ENCODE results near the gene GTF3C1. TPM values are rescaled to one million over a fixed set of nuclear protein-coding genes. Genes with fewer than 3 reads are reported as not detected.

GTF3C1 gene
- total RNA-seq, 2 experiments from 2014 or later = 60.3 to 61.0 TPM

DNA sequence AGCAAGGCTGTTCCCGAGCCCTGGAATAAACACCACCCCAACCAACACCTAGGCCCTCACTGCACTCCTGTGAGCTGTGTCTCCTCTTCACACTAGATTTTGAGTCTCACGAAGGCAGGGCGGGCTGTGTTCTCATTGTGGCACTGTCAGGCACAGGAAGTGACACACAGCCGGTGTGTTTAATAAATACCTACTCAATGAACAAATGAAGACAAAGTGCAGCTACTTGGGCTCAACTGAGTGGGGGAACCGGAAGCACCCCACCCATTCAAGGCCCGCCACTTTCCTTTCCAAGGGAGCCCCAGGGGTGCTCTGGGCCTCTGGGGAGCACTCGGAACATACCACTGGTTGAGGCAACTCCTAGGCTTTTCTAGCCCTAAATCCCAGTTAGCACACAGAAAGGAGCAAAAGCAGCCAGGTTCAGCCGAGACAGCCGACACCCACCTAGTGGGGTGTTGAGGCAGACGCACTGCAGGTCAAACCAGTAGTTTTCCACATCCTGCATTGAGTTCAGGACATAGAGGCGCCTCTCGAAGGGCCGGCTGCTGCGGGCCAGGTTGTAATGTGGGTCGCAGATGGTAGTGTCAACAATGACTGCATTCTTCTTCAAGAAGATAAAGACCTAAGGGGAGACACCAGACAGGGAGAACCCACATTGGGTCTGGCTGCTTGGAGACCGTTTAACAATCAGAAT is 57.7 kb downstream of the GTF3C1 start:
- POLR2A ChIA-PET = no interaction called here
- CTCF ChIA-PET = no interaction called here

DNA sequence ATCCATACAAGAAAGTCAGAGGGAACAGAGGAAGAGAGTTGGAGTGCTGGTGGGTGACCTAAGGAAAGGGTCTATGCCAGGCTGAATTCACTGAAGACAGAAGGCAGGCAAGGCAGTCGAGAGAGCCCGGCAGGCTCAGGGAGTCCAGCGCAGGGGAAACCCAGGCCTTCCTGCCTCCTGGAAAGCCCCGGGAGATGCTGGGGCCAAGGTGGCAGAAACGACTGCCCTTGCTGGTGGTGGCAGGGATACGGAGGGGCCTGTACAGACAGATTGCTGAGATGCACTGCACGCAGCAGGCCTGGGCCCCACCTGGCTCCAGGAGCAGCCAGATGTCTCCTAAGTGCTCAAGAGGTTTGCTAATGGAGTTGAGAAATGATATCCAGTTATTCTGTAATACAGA is 59.8 kb downstream of the GTF3C1 start:
- ChIA-PET POLR2A (no interaction called here), CTCF (no interaction called here)

DNA sequence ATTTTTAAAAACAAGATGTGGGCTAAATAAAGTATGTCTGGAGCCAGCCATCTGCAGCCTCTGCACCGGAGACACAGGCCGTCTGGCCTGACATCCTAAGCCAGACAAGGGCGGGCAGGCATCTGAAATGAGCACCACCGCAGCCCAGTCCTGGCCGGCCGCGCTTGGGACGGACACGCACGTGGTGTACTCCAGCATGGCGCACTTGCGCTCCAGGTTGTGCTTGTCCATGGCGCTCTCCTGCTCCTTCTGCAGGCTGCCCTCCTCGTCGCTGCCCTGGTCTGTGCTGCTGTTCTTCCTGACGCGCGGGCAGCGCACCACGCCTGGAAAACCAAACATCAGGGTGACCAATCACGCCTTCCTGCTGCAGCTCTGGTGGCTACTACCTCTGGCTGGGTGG is 60.3 kb downstream of the GTF3C1 start:
- POLR2A ChIA-PET = no interaction called here
- CTCF ChIA-PET = no interaction called here

DNA sequence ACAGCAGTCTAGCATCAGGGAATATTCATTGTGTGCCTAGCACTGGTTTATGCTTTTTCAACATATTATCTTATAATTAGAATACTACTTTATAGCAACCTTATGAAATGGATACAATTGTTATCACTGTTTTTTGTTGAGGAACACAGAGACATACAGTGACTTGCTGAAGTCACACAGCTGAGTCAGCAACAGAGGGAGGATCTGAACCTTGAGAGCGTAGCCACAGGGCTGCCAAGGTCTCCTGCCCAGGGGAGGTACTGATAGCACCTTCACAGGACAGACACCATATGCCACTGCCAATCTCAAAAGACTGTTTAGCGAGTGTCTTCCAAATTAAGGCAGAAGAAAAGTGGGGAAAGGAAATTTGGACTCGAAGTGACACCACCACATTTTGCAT is 63.0 kb downstream of the GTF3C1 start:
- ChIA-PET POLR2A (no interaction called here), CTCF (no interaction called here)

DNA sequence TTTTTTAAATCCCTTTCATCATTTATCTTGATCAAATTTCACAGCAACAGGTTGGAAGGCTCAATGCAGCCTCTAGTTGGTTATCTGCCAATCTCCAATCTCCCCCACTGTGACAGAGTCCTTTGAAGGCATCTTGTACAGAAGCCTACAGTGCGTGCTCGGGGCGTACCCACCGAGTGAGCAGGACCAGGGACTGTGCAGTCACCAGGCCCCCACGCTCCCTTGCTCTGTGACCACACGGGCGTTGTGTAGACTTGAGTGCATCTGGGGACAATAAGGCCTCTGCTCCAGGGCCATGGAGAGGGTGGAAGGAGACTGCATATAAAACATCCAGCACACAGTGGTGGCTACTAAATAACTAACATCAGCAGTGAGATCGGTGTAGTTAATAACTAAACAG is 63.4 kb downstream of the GTF3C1 start:
- ChIA-PET CTCF (no interaction called here), POLR2A (no interaction called here)

DNA sequence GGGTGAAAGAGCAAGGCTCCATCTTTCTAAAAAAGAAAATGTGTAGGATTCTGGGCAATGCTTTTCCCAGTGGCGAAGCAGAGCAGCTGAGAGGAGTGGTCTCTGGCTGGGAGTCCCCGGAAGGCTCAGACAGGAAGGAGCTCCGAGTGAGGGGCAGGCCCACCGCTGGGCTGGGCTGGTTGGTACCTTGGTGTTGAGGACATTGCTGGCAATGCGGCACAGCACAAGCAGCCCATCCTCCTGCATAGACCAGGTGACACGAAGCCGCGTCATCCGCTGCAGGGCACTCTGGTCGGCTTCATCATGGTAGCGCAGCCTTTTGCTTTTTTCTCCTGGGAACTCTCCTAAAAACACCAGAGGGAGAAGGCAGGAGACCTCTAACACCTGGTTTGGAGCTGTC is 63.9 kb downstream of the GTF3C1 start:
- ChIA-PET CTCF (no interaction called here), POLR2A (no interaction called here)

DNA sequence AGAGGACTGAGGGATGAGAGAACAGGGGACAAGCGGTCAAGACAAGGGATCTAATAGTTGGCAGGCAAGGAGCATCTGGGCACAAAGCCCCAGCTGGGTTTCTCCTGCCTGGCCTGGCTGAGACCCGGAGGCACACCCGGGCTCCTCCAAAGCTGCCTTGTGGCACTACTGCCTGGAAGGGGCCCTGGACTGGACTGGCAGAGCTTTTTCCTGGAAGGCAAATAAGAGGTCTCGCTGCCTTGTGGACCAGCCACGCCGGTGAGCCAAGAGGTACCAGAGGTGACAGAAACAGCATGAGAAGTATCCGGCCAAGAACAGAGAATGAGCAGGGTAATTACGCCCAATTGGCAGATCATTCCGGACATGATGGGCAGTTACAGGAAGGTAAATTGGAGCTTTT is 64.6 kb downstream of the GTF3C1 start:
- POLR2A ChIA-PET = no interaction called here
- CTCF ChIA-PET = no interaction called here

DNA sequence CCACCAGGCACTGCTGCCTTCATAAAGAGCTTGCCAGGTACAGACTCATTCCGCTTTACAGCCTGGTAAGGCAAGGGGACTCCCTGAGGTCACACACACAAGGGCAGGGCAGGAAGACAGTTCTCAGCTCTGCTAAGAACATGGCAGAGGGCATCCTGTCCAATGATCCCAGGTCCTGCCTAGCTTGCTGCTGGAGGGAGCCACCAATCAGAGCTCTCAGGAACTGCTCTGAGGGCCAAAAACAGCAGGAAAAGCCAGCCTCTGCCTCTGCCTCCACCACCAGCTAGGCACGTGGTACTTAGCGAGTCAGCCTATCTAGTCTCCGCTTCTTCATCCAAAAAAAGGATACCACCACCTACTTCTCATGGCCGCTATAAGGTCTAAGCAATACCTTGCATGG is 66.1 kb downstream of the GTF3C1 start:
- ChIA-PET CTCF (no interaction called here), POLR2A (no interaction called here)

DNA sequence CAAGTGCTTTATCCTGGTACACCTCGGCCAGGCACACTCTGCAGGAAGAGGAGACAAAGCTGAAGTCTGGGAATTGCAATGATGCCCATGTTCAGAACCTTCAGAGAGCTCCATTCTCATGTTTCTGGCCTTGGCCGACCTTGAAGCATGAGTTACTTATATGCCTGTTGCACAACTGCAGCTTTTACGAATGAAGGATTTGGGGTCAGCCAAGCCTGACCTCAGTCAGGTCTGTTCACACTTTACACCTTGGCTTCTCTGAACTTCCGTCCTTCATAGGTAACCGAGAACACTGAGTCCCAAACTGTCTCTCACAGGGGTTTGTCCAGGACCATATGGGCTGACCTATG is 66.7 kb downstream of the GTF3C1 start:
- ChIA-PET CTCF (no interaction called here), POLR2A (no interaction called here)

DNA sequence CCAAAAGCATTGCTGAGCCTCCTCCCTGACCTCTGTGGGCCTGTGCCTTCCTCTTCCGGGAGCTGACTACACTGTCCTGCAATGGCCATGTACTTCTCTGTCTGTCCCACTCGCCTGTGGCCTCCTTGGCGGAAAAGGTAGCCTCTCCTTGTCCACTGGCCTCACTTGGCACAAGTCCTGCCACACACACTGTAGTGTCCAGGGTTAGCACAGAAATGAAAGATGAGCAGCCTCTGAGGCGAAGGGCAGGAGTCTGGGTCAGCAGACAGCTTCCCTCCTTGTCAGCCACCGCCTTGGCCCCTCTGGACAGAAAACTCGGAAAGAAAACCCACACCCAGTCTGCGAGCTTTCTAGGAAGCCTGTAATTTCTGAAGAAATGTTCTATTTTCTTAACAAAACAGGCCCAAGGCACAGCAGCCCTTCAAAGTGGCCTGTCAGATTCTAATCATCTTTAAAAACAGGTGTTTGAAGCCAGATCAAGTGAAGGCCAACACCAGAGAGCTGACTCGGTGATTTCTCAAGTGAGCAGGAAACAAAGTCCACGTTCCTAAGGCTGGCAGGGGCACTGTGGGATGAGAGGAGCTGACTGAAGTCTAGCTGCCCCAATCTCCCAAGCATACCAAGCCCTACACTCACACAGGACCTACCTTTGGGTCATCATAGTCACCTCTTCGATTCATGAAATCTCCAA is 67.2 kb downstream of the GTF3C1 start:
- CTCF ChIA-PET = no interaction called here
- POLR2A ChIA-PET = no interaction called here

DNA sequence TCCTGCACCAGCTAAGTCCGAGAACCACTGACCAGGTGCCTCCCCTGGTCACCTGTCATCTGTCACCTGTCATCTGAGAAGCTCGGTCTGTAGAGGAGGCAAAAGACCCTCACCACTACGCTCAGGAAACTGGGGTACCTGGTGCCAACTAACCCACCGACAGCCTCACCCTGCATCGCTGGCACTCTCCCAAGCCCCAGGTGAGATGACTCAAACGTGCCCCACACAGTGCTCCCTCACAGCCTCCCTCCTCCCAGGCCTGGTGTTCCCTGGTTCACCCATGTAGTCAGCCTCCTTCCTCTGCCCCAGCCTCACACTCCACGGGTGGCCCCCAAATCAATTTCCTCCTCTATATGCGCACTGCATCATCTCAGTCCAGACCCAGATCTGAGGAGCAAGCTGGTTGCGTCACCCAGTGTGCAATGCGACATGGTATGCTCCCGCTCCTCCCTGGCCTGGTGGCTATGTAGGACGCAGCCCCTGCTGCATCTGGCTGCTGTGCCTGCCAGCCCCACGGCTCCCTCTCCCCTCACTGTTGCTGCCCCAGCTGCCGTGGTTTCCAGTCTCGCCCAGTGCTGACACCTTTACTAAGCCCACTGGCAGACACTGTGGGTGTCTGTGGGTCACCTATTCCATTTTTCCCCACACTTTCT is 68.3 kb downstream of the GTF3C1 start:
- POLR2A ChIA-PET = no interaction called here
- CTCF ChIA-PET = no interaction called here

DNA sequence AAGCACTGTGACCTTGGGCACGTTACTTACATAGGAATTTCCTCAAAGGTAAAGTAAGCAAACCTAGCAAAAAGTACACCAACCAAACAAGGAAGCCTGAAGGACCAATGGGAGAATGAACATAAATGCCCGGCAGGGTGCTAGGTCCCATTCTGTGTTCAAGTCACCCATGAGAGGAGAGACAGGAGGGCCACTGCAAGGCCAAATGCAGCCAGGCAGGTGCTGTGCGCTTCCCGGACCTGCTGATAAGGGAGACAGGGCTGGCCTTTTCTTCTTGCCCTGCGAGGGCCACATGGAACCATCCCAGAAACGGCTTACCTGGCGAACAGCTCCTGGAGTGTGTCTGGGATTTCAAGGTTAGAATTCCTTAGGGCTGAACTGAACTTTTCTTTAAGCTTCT is 69.0 kb downstream of the GTF3C1 start:
- ChIA-PET POLR2A (no interaction called here), CTCF (no interaction called here)

DNA sequence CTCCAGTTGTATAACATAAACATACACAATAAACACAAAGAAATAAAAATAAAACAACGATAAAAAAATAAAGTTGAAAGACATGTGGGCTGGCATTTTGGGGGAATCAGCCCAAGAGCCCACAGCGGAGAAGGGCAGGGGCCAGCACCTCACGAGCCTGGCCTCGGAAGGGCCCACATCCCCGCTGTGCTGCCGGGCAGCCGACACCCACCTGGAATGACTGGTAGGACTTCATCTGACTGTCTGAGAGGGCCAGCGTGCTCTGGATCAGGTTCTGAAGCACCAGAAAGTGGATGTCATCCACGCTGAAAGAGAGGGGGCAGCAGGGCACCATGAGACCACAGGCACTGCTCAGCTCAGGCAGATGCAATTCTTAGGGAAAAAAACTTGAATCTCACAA is 73.5 kb downstream of the GTF3C1 start:
- ChIA-PET POLR2A (no interaction called here), CTCF (no interaction called here)

DNA sequence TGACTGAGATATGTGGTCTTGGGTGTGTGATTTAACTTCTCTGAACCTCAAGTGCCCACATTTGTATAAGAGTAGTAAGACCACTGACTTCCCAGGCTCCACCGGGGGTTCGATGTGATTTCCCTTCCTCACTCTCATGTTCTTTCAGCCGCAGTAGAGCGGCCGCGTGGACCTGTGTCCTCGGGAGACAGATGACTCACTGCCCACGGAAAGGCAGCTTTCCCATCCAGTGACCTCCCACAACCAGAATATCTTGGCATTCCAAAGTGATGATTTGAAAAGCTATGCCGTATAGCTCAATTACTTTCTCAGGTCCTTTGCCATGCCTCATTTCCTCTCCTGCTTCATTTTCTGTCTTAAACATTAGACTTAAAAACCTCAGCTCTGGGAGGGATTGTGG is 74.2 kb downstream of the GTF3C1 start:
- POLR2A ChIA-PET = interaction anchor here (0.5 kb wide), 1 partner anchor 23 kb away, joined by 3 read pairs; no protein-coding TSS in a partner anchor
- CTCF ChIA-PET = no interaction called here

DNA sequence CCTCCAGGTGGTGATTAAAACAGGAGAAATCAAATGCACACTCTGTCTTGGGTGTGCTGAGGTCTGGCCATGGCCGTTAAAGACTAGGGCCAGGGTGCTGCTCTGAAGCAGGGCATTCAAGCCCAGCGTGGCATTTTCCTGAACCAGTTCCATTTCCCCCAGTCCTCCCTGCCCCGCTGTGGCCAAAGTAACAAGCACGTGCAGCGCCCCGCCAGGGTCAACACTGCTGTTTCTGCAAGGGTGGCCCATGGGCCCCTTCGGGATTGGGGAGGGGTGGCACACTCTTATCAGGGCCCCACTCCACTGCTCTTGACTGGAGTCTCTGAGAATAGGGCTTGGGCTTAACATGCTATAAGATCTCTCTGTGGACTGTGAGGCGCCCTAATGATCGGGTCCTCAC is 74.8 kb downstream of the GTF3C1 start:
- CTCF ChIA-PET = no interaction called here
- POLR2A ChIA-PET = no interaction called here

DNA sequence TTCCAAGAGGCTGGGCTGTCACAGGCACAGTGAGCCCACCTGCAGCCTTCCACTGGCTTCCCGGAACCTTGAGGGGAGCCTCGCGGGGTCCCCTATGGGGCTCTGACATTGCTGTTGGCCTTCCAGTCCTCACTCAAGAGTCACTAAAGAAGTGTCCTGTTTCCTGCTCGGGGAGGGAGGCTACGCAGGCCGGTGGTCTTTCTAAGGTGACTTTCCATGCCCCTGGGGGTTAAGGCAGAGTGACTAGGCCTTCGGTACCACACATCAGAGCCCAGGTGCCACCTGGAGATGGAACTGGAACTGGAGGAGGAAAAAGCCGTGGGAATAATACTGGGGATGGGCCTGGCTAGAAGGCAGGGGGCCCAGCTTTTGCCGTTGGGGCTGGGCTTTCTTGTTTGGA is 75.7 kb downstream of the GTF3C1 start:
- CTCF ChIA-PET = no interaction called here
- POLR2A ChIA-PET = no interaction called here

DNA sequence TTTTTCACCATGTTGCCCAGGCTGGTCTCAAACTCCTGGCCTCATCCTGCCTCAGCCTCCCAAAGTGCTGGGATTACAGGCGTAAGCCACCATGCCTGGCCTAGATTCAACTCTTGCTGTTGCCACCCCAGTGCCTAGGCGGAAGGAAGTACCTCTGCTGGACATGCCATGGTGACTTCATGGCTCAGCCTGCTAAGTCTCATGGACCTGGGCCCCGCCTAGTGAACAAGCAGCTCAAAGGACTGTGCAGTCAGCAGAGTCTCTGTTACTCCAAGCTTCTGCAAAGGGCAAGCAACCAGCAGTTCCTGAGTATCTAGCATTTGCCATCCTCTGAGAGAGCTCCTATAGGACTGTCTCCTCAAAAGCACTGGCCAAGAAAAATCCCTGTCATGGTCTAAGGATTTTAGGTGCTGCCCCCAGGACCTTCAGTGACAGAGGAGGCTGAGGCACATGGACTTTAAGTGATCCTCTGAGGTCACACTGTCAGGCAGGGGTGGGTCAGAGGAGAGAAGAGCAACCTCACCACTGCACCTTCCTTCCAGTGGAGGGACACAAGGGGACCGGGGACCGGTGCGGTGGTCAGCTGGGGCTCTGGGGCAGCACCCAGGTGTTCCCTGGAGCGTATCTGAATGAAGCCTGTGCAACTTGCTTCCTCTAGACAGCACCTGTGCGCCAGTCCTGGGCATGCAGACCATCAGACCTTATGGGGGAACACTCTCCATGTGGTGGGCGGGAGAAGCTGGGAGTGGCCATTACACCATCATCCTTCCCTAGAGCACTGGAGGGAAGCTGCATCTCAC is 76.4 kb downstream of the GTF3C1 start:
- ChIA-PET POLR2A (no interaction called here), CTCF (no interaction called here)

DNA sequence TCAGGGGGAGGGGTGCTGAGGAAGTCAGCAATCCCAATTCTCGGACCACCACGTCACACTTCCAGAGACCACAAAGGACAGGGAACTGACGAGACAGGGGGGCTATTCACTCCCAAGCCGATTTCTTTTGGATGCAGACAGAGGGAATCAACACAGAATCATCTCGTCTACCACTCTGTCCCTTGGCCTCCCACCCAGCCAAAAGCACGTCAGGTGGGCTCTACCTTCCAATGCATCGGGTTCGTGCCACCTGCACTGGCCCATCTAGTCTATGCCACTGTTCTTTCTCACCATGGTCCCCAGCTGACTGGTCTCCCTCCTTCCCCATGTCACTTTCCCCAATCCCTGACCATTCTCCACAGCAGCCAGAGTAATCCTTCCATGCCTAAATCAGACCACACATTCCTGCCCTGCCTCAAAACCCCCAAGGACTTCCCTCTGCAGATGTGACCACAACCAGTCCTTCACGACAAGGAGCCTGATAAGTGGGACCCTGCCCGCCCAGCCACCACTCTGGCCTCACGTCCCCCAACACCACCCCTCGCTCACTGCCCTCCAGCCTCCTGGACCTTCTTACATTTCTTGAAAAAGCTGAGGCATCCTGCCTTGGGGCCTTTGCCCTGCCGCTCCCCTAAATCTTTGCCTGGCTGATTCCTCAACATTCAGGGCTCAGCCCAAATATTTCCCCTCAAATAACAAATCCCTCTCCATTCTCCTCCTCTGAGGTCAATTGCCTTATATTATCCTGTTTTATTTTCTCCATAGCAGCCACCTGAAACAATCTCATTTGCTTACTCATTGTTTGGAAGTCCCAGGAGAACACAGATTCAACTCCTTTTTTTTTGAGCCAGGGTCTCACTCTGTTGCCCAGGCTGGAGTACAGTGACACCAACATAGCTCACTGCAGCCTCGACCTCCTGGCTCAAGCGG is 77.4 kb downstream of the GTF3C1 start:
- CTCF ChIA-PET = no interaction called here
- POLR2A ChIA-PET = no interaction called here

DNA sequence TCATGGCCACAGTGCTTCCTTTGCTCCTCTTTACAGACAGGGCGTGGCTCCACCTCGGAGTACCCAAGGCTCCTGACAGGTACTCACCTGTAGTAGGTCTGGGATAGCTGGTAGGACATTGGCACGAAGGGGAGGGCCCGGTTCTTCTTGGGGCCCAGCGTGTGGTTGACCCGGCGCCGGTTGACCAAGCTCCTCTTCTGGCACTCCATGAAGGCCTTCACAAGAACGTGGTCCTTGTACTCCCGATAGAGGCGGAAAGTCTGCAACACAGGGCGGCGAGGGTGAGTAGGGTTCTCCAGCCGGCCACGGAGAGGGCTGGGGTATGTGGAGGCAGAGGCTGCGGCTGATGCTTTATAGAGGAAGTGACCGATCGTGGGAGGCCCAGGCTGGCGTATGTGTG is 78.1 kb downstream of the GTF3C1 start:
- CTCF ChIA-PET = no interaction called here

More for the DNA sequence above, 78.1 kb downstream of the GTF3C1 start:
- POLR2A ChIA-PET = no interaction called here

All from activated CD8-positive, alpha-beta memory T cell treated with anti-CD3 and anti-CD28 coated beads for 36 hours (primary cell).